A549 treated with CORT108297 at 1 μM for 4 hours (cell line): ENCODE data around the gene BAG3. TPM values are rescaled to one million over a fixed set of nuclear protein-coding genes. Genes with fewer than 3 reads are reported as not detected.

Experiments used
- total RNA-seq: library from RNA; stranded (reverse); fragments of 200-300 nt; extraction: Qiagen RNA extraction; gene quantifications from 5 replicates; pipeline ENCODE4 v1.2.3, GENCODE V29; 2022

BAG3 gene
- 140 to 191 TPM (median 164 TPM) in 5 replicates for total RNA-seq

DNA sequence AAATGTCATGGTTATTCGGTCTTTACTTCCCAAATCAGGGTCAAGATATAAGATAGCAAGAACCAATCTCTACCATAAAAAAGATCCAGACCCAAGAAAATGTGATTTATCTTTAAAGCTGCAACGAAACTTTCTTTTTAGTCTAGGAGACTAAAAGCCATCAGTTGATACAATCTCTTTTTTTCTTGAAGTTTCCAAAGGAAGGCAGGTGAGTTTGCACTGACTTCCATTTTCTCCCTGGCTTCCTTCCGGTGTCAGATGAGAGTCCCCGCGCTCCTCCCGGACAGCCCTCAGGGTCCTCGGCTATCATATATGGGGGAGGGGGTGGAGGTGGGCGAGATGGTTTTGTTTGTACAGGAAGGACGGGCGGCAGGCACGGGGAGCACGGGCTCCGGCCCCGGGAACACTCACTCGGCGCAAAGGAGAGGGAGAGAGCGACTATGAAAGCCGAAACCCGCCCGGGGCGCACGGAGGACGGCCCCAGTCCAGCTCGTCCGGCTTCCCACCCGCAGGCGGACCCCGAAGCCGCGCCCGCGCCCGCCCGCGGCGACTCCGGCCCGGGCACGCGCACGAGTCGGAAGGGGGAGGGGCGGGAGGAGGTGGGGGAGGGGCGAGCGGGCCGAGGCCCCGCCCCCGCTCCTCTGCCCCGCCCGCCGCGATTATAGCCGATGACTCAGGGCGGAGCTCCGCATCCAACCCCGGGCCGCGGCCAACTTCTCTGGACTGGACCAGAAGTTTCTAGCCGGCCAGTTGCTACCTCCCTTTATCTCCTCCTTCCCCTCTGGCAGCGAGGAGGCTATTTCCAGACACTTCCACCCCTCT, at the start of gene BAG3:
Gene BAG3, plus strand, starts transcription at position 689 of the 822 bp plus-strand sequence. CDS start 296 bp downstream, outside the sequence.

DNA sequence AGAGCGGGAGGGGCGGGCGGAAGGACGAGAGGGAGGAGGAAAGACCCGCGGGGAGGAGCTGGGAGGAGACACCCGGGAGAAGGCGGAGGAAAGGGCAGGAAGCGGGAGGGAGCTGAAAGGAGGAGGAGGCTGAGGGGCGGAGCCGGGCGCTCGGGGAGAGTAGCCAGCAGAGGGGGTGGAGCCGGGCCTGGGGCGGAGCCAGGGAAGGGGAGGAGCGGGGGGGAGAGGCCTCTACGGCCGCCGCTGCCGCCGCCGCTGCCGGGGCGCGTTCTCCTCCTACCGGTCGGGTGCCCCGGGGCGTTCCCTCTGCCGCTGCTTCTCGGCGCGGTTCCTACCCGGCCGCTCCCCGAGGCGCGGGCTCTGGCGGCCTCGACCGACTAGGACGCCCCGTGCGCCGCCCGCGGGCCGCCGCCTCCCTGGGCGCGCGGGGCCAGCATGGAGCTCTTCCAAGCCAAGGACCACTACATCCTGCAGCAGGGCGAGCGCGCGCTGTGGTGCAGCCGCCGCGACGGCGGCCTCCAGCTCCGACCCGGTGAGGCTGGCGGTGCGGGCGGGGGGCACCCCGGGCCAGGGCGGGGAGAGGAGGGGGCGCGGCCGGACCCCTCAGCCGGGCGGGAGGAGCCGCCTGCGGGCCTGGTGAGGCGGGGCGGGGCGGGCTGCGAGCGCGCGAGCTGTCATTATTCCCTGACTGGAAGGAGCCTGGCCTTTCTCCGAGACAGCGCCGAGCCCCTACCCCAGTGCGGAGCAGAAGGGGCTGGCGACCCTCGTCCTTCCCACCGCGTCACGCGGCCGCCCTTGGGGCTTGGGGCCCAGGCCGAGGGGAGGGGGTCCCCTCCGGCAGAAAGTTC, 74.9 kb downstream of the BAG3 start, which contains the start of gene INPP5F:
Gene INPP5F, plus strand, starts transcription at position 223 of the 848 bp plus-strand sequence. Its CDS starts 213 bp downstream, at position 436.

Other genes starting within 250 kb of the BAG3 start
- 47.6 to 51.0 TPM (median 48.0 TPM) in 5 replicates for gene RGS10, start 108.7 kb upstream of the BAG3 start, total RNA-seq
- gene TIAL1, start 54.4 kb upstream of the BAG3 start, total RNA-seq, result 87.8 to 104 TPM (median 92.9 TPM) in 5 replicates
- gene INPP5F, start 74.7 kb downstream of the BAG3 start, total RNA-seq, result 7.1 to 10.0 TPM (median 8.8 TPM) in 5 replicates
- gene MCMBP, start 221.5 kb downstream of the BAG3 start, total RNA-seq, result 77.1 to 89.7 TPM (median 86.0 TPM) in 5 replicates
- 43.2 to 53.6 TPM (median 48.5 TPM) in 5 replicates for gene SEC23IP, start 241.3 kb downstream of the BAG3 start, total RNA-seq